Measurements from ENCODE around the gene STK31.
"Not testable (repeated sequence)": the region's sequence is repeated elsewhere in the genome, so short reads cannot be mapped to it uniquely, and the experiment has no call there.

Gene STK31

GRCh38 chr7:23742051-23742450 lies 32.0 kb downstream of the STK31 start:
- no peak for DNase-seq (ENCODE audit: low read depth in 2 of 2)

GRCh38 chr7:23743226-23743625 lies 33.2 kb downstream of the STK31 start:
- no peak for DNase-seq (ENCODE audit: low read depth in 2 of 2)
- TF ChIP-seq CTCF (IDR thresholded peaks at IDR 0.05; ENCODE audit: low read depth, low read length) = no peak
- no peak overlapping the region for H3K4me3 ChIP-seq (replicated peaks in 1 of 2; ENCODE audit: low read depth in 2 of 2, low read length in 2 of 2)

More at GRCh38 chr7:23742051-23742450, 32.0 kb downstream of the STK31 start:
- no peak overlapping the region for H3K4me3 ChIP-seq (replicated peaks in 1 of 2; ENCODE audit: low read depth in 2 of 2, low read length in 2 of 2)
- TF ChIP-seq CTCF (IDR thresholded peaks at IDR 0.05; ENCODE audit: low read depth, low read length) = no peak

GRCh38 chr7:23746629-23747028 lies 36.6 kb downstream of the STK31 start:
- no peak for DNase-seq (ENCODE audit: low read depth in 2 of 2)
- TF ChIP-seq CTCF (IDR thresholded peaks at IDR 0.05; ENCODE audit: low read depth, low read length) = no peak
- H3K4me3 ChIP-seq (replicated peaks in 1 of 2; ENCODE audit: low read depth in 2 of 2, low read length in 2 of 2) = no peak overlapping the region

GRCh38 chr7:23751852-23752251 lies 41.8 kb downstream of the STK31 start:
- no peak overlapping the region for H3K4me3 ChIP-seq (replicated peaks in 1 of 2; ENCODE audit: low read depth in 2 of 2, low read length in 2 of 2)
- TF ChIP-seq CTCF (IDR thresholded peaks at IDR 0.05; ENCODE audit: low read depth, low read length) = no peak
- no peak for DNase-seq (ENCODE audit: low read depth in 2 of 2)

GRCh38 chr7:23758839-23759238 lies 48.8 kb downstream of the STK31 start:
- not testable (repeated sequence) for DNase-seq (ENCODE audit: low read depth in 2 of 2); H3K4me3 ChIP-seq (replicated peaks in 1 of 2; ENCODE audit: low read depth in 2 of 2, low read length in 2 of 2)

- H3K4me3 ChIP-seq (replicated peaks in 1 of 2; ENCODE audit: low read depth in 2 of 2, low read length in 2 of 2) = no peak overlapping the region
- DNase-seq (ENCODE audit: low read depth in 2 of 2) = peak in 1 of 2 donors; percentile 51
- TF ChIP-seq CTCF (IDR thresholded peaks at IDR 0.05; ENCODE audit: low read depth, low read length) = no peak
Measured at GRCh38 chr7:23759671-23760391, 49.8 kb downstream of the STK31 start.

- DNase-seq (ENCODE audit: low read depth in 2 of 2) = no peak
- H3K4me3 ChIP-seq (replicated peaks in 1 of 2; ENCODE audit: low read depth in 2 of 2, low read length in 2 of 2) = no peak overlapping the region
- TF ChIP-seq CTCF (IDR thresholded peaks at IDR 0.05; ENCODE audit: low read depth, low read length) = no peak
Measured at GRCh38 chr7:23765943-23766342, 55.9 kb downstream of the STK31 start.

Measured in cardiac fibroblast (primary cell).